HG03135 (cell line): ENCODE measurements around the gene NEK2.
"Not testable (repeated sequence)": the region's sequence is repeated elsewhere in the genome, so short reads cannot be mapped to it uniquely, and the experiment has no call there.

Source experiments
- ATAC-seq: cut with Tn5 transposase; IDR thresholded peaks from one replicate; pipeline ENCODE4 v1.9.1; 2021; ENCODE audit warnings: mild to moderate bottlenecking, moderate library complexity; ENCODE audit not compliant: unreplicated experiment

The NEK2 gene

GRCh38 chr1:211695135-211695816 is 19.9 kb upstream of the NEK2 start:
- ATAC-seq, result peak; percentile 39

- ATAC-seq, result not testable (repeated sequence)
These were observed 18.5 kb upstream of the NEK2 start for GRCh38 chr1:211693911-211694310.

- ATAC-seq, result no peak
These were observed 13.0 kb upstream of the NEK2 start for GRCh38 chr1:211688421-211688820.

- ATAC-seq, result no peak
These were observed 12.2 kb upstream of the NEK2 start for GRCh38 chr1:211687462-211688215.

- ATAC-seq, result no peak
These were observed 10.4 kb upstream of the NEK2 start for GRCh38 chr1:211685823-211686222.

- ATAC-seq, result no peak
These were observed 9.4 kb upstream of the NEK2 start for GRCh38 chr1:211684791-211685190.

- ATAC-seq, result no peak
These were observed 8.9 kb upstream of the NEK2 start for GRCh38 chr1:211684331-211684730.

GRCh38 chr1:211683396-211684297 is 8.2 kb upstream of the NEK2 start:
- no peak for ATAC-seq

- ATAC-seq, result not testable (repeated sequence)
These were observed 6.8 kb upstream of the NEK2 start for GRCh38 chr1:211682186-211682585.

GRCh38 chr1:211680752-211681327 is 5.4 kb upstream of the NEK2 start:
- ATAC-seq, result peak; percentile 82

GRCh38 chr1:211677659-211678058 is 2.2 kb upstream of the NEK2 start:
- ATAC-seq, result no peak

- no peak for ATAC-seq
These were observed 1.3 kb upstream of the NEK2 start for GRCh38 chr1:211676761-211677160.

GRCh38 chr1:211676106-211676583 is 724 bp upstream of the NEK2 start:
- no peak for ATAC-seq

GRCh38 chr1:211667065-211667617 is 8.3 kb downstream of the NEK2 start:
- no peak for ATAC-seq

- no peak for ATAC-seq
These were observed 14.7 kb downstream of the NEK2 start for GRCh38 chr1:211660718-211661222.

GRCh38 chr1:211656728-211657127 is 18.7 kb downstream of the NEK2 start:
- ATAC-seq, result no peak

GRCh38 chr1:211654838-211655787 is 20.3 kb downstream of the NEK2 start:
- peak; percentile 91 for ATAC-seq

GRCh38 chr1:211653959-211654496 is 21.4 kb downstream of the NEK2 start:
- ATAC-seq, result no peak

GRCh38 chr1:211653293-211653692 is 22.1 kb downstream of the NEK2 start:
- ATAC-seq, result no peak
